Sigmoid colon (tissue), 4 donors: ENCODE data around the gene H3-3A.
A peak's percentile ranks its signal among the peaks of the same experiment; 100 is the strongest.

Source experiments
- EP300 ChIP-seq, 4 donors: sonication (generic); formaldehyde crosslinking; IDR thresholded peaks; one replicate each; pipeline ENCODE4 v1.6.1; 2017; ENCODE audit warnings: antibody characterized with exemption in 4 of 4
- POLR2A ChIP-seq, 2 donors: fragments of 450-650 bp; IDR thresholded peaks; one replicate each; pipeline ENCODE4 v1.6.1; 2016; ENCODE audit warnings: antibody characterized with exemption in 2 of 2, mild to moderate bottlenecking in 2 of 2, moderate library complexity in 2 of 2
- POLR2AphosphoS5 ChIP-seq, 4 donors: sonication (generic); formaldehyde crosslinking; IDR thresholded peaks; one replicate each; pipeline ENCODE4 v1.6.1; 2017; ENCODE audit warnings: antibody characterized with exemption in 4 of 4
- TF ChIP-seq, protein P1 (sequence below), 4 experiments: fragments of 450-650 bp in 3 of 4; fragments of 200-600 bp in 1 of 4; IDR thresholded peaks; one replicate each; pipeline ENCODE4 v1.5.1; 2016 to 2019; ENCODE audit warnings: antibody characterized with exemption in 4 of 4, mild to moderate bottlenecking in 3 of 4, moderate library complexity in 2 of 4

DNA sequence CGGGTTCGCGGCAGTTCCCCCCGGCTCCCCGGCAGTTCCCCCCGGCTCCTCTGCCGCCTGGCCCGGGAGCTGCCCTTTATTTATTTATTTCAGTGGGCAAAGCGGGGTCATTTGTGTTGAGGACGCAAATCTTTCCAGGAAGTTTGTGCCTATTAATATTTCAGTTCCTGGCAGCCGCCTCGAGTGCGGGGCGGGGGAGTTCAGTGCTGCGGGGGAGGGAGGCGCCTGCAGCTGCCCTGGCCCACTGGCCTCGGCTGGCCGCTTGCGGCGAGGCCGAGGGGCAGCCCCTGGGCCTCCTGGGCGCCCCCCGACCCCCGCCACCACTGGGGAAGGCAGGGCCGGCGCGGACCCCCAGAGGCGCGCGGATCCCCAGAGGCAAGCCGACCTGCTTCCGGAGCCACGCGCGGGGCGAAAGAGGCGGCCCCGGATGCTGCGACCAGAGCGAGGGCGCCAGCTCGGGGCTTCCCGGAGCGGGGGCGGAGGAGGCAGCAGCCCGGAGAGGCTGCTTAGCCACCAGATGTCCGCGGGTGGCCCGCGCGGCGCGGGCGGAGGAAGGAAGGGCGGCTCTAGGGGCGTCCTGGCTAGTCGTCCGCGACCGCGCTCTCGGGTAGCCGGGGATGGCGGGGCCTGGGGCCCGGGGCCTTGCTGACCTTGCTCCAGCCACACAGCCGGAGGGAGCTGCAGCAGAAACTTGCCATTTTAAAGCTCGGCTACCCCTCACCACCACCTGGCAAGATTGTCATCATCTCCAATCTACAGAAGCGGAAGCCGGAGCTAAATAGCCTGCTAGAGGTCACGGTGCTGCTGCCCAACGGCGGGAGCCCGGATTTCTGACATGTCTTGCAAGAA, 48.0 kb downstream of the H3-3A start:
- TF ChIP-seq POLR2A (IDR thresholded peaks at IDR 0.05) (no peak), POLR2AphosphoS5 (IDR thresholded peaks at IDR 0.05) (peak in 3 of 4 donors; percentile 36 to 57 (median 46)), EP300 (IDR thresholded peaks at IDR 0.05) (no peak)
- TF ChIP-seq, protein P1, sequence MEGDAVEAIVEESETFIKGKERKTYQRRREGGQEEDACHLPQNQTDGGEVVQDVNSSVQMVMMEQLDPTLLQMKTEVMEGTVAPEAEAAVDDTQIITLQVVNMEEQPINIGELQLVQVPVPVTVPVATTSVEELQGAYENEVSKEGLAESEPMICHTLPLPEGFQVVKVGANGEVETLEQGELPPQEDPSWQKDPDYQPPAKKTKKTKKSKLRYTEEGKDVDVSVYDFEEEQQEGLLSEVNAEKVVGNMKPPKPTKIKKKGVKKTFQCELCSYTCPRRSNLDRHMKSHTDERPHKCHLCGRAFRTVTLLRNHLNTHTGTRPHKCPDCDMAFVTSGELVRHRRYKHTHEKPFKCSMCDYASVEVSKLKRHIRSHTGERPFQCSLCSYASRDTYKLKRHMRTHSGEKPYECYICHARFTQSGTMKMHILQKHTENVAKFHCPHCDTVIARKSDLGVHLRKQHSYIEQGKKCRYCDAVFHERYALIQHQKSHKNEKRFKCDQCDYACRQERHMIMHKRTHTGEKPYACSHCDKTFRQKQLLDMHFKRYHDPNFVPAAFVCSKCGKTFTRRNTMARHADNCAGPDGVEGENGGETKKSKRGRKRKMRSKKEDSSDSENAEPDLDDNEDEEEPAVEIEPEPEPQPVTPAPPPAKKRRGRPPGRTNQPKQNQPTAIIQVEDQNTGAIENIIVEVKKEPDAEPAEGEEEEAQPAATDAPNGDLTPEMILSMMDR (IDR thresholded peaks at IDR 0.05): no peak
